ENCODE results near the gene AP5Z1. TPM values are rescaled to one million over a fixed set of nuclear protein-coding genes. Genes with fewer than 3 reads are reported as not detected.

The AP5Z1 gene
- total RNA-seq, 1 donor from 2014 or later = 40.5 TPM

DNA sequence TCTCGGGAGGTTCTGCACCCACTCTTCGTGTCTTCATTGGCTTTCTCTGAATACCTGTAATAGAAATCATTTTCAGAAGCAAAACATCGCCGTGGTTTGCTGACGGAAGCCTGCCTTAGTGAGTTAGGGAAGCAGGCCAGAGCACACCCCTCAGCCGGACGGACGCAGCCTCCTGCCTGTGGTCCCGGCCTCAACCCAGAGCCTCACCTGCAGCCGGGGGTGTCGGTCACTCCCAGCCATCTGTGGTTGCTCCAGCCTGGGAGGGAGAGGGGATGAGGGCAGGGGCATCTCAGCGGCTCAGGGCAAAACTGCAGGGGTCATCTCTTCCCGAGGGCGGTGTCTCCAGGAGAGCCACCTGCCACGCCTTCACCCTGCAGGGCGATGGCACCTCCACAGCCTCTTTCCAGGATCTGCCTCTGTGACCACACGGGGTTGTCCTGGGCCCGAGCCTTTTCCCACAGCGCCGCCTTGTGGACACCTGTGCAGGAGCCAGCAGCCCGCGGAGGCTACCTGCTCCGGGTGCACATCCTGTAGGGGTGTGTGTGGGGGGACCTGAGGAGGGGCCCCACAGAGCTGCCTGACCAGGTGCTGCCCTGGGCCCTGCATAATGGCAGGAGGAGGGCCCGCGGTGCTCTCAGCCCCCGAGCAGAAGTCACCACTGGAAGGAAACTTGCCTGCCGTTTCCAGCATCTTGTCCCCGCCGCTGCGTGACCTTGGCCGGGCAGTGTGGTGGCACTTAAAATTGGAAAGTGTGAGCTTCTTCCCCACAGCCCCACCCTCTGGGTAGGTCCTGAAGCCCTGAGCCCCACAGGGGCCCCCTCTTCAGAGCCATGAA, 21.6 kb upstream of the AP5Z1 start:
- no peaks in the 10 kb centered on the region for H3K27me3 ChIP-seq
- H3K9me3 ChIP-seq = no peaks in the 10 kb centered on the region
- intact Hi-C loops (cut with DNase I) = loop anchor here (5.0 to 10.0 kb wide), 3 partner anchors 67 to 139 kb away; no protein-coding TSS in a partner anchor
- H3K36me3 ChIP-seq = peaks cover 0 to 46% of the 10 kb centered on the region in 2 donors
- TF ChIP-seq POLR2AphosphoS5 (IDR thresholded peaks at IDR 0.05; ENCODE audit: insufficient read depth in 1 of 2, low read depth in 1 of 2) (peak in 1 of 2 donors; percentile 18), POLR2A (IDR thresholded peaks at IDR 0.05) (no peak)
- TF ChIP-seq, protein P1, sequence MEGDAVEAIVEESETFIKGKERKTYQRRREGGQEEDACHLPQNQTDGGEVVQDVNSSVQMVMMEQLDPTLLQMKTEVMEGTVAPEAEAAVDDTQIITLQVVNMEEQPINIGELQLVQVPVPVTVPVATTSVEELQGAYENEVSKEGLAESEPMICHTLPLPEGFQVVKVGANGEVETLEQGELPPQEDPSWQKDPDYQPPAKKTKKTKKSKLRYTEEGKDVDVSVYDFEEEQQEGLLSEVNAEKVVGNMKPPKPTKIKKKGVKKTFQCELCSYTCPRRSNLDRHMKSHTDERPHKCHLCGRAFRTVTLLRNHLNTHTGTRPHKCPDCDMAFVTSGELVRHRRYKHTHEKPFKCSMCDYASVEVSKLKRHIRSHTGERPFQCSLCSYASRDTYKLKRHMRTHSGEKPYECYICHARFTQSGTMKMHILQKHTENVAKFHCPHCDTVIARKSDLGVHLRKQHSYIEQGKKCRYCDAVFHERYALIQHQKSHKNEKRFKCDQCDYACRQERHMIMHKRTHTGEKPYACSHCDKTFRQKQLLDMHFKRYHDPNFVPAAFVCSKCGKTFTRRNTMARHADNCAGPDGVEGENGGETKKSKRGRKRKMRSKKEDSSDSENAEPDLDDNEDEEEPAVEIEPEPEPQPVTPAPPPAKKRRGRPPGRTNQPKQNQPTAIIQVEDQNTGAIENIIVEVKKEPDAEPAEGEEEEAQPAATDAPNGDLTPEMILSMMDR (IDR thresholded peaks at IDR 0.05) = peak; percentile 83 to 89 (median 85)
- H3K27ac ChIP-seq = peak overlapping the region; percentile 16
- H3K4me3 ChIP-seq = no peak overlapping the region
- DNase-seq (ENCODE audit: extremely low spot score in 2 of 2) = no peak
- H3K4me1 ChIP-seq = peaks cover 20% of the 10 kb centered on the region

DNA sequence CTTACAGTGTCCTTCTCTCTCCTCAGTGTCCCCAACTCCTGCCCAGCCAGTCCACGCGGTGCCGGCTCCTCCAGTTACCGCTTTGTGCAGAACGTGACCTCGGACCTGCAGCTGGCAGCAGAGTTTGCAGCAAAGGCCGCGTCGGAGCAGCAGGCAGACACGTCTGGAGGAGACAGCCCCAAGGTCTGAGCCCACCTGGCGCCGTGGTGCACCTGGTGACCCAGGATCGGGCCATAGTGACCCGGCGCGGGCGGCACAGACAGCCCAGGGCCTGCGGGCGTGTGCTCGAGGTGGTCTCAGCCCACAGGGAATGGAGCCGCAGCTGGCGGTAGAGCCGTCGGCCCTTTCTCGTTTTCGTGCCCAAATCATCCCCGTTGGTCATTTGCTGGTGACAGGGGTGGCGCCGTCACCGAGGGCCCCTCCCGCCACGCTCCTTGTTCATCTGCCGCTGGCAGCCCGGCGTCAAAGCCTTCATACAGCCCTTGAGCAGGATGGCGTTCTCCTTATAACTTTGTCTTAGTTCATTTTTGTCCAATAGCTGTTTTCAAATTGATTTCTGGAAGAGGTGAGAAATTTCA, 20.9 kb upstream of the AP5Z1 start:
- Histone ChIP-seq H3K9me3 (no peaks in the 10 kb centered on the region), H3K27ac (no peak overlapping the region), H3K27me3 (no peaks in the 10 kb centered on the region), H3K4me3 (no peak overlapping the region), H3K36me3 (peaks cover 0 to 53% of the 10 kb centered on the region in 2 donors), H3K4me1 (peaks cover 18% of the 10 kb centered on the region)
- intact Hi-C loops (cut with DNase I) = loop anchor here (5.0 to 10.0 kb wide), 3 partner anchors 67 to 140 kb away; no protein-coding TSS in a partner anchor
- no peak for DNase-seq (ENCODE audit: extremely low spot score in 2 of 2)
- TF ChIP-seq POLR2A (IDR thresholded peaks at IDR 0.05) (no peak), POLR2AphosphoS5 (IDR thresholded peaks at IDR 0.05; ENCODE audit: insufficient read depth in 1 of 2, low read depth in 1 of 2) (no peak)
- TF ChIP-seq, protein P1 (IDR thresholded peaks at IDR 0.05) = no peak

GRCh38 chr7:4755045-4755444, 20.4 kb upstream of the AP5Z1 start:
- intact Hi-C loops (cut with DNase I) = loop anchor here (10.0 kb wide), 1 partner anchor 140 kb away; no protein-coding TSS in a partner anchor
- Histone ChIP-seq H3K36me3 (peaks cover 0 to 59% of the 10 kb centered on the region in 2 donors), H3K9me3 (no peaks in the 10 kb centered on the region), H3K27me3 (no peaks in the 10 kb centered on the region), H3K4me1 (peaks cover 14% of the 10 kb centered on the region), H3K4me3 (no peak overlapping the region), H3K27ac (no peak overlapping the region)
- no peak for DNase-seq (ENCODE audit: extremely low spot score in 2 of 2)
- TF ChIP-seq POLR2A (IDR thresholded peaks at IDR 0.05) (no peak), POLR2AphosphoS5 (IDR thresholded peaks at IDR 0.05; ENCODE audit: insufficient read depth in 1 of 2, low read depth in 1 of 2) (no peak)
- TF ChIP-seq, protein P1 (IDR thresholded peaks at IDR 0.05) = no peak

DNA sequence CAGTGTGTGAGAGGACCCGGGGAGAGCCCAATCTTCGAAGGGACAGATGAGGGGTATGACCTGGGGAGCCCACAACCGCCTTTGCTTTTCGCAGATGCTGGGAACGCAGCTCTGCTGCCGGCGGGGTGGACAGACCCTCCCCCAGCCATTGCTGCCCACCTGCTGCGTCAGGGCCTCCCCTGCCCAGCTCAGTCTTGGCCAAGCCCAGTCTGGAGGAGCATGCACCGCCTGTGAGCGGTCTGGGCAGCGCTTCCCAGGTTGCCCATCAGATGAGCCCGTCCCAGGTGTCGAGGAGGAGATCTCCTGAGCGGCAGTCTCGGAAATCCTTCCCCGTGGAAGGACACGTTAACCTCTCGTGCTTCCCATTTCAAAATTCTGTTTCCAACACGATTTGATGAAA, 17.3 kb upstream of the AP5Z1 start:
- TF ChIP-seq POLR2A (IDR thresholded peaks at IDR 0.05) (no peak), POLR2AphosphoS5 (IDR thresholded peaks at IDR 0.05; ENCODE audit: insufficient read depth in 1 of 2, low read depth in 1 of 2) (no peak)
- TF ChIP-seq, protein P1 (IDR thresholded peaks at IDR 0.05) = no peak
- Histone ChIP-seq H3K4me3 (no peak overlapping the region), H3K9me3 (no peaks in the 10 kb centered on the region), H3K4me1 (peaks cover 14% of the 10 kb centered on the region), H3K27ac (no peak overlapping the region), H3K36me3 (peaks cover 0 to 89% of the 10 kb centered on the region in 2 donors), H3K27me3 (no peaks in the 10 kb centered on the region)
- intact Hi-C loops (cut with DNase I) = loop anchor here (10.0 kb wide), 1 partner anchor 143 kb away; no protein-coding TSS in a partner anchor
- no peak for DNase-seq (ENCODE audit: extremely low spot score in 2 of 2)

All from vagina (tissue), 2 donors.